WTC11 (cell line): ENCODE results near the gene SLC34A1. TPM values are rescaled to one million over a fixed set of nuclear protein-coding genes. Genes with fewer than 3 reads are reported as not detected.

ENCODE experiments used
- ATAC-seq: fragments of 200-7000 bp; cut with Tn5 transposase; 2 replicates; pipeline ENCODE4 v1.10.0; 2021; ENCODE audit warnings: mild to moderate bottlenecking, moderate library complexity
- CTCF ChIA-PET: fragments of 300-600 bp; sonication (Branson Sonifier 250); formaldehyde crosslinking; loops from one replicate; lab custom pipeline; 2021; ENCODE audit warnings: antibody characterized with exemption; lab: Charles Lee
- POLR2A ChIA-PET: fragments of 350-600 bp; sonication (Branson Sonifier 250); formaldehyde crosslinking; loops from one replicate; lab custom pipeline; 2021; ENCODE audit warnings: antibody characterized with exemption; lab: Charles Lee
- DNase-seq: peaks from one replicate; pipeline ENCODE4 v3.0.0; 2021; ENCODE audit warnings: low spot score
- H3K27ac Mint-ChIP-seq: 2 replicates; pipeline ENCODE4 v1.8.0; 2021; ENCODE audit warnings: mixed read lengths
- H3K27me3 Mint-ChIP-seq: 2 replicates; pipeline ENCODE4 v1.8.0; 2021; ENCODE audit warnings: low read depth, mild to moderate bottlenecking, moderate library complexity, mixed read lengths
- H3K36me3 Mint-ChIP-seq: 2 replicates; pipeline ENCODE4 v1.8.0; 2021; ENCODE audit warnings: mixed read lengths
- H3K4me1 Mint-ChIP-seq: 2 replicates; pipeline ENCODE4 v1.8.0; 2022; ENCODE audit warnings: mixed read lengths
- H3K4me3 Mint-ChIP-seq: 2 replicates; pipeline ENCODE4 v1.8.0; 2021; ENCODE audit warnings: mild to moderate bottlenecking, moderate library complexity, mixed read lengths
- H3K9me3 Mint-ChIP-seq: 2 replicates; pipeline ENCODE4 v1.8.0; 2021; ENCODE audit warnings: mixed read lengths
- AR ChIP-seq: fragments of 250-450 bp; sonication (Bioruptor Pico); IDR thresholded peaks from 2 replicates; pipeline ENCODE4 v1.9.0; 2021; ENCODE audit warnings: mild to moderate bottlenecking
- CREM ChIP-seq: sonication (generic); formaldehyde crosslinking; IDR thresholded peaks from 2 replicates; pipeline ENCODE4 v1.8.1; 2022; ENCODE audit warnings: mild to moderate bottlenecking, missing genetic modification reagents, moderate library complexity
- ERG ChIP-seq: fragments of 250-450 bp; sonication (Bioruptor Pico); IDR thresholded peaks from 2 replicates; pipeline ENCODE4 v1.8.0; 2021; ENCODE audit warnings: mild to moderate bottlenecking
- ESRRA ChIP-seq: sonication (generic); formaldehyde crosslinking; IDR thresholded peaks from 2 replicates; pipeline ENCODE4 v1.8.1; 2022; ENCODE audit warnings: mild to moderate bottlenecking, missing genetic modification reagents, borderline replicate concordance
- ETV6 ChIP-seq: sonication (generic); formaldehyde crosslinking; IDR thresholded peaks from 2 replicates; pipeline ENCODE4 v1.8.1; 2022; ENCODE audit warnings: mild to moderate bottlenecking, missing genetic modification reagents
- FOXJ3 ChIP-seq: sonication (generic); formaldehyde crosslinking; IDR thresholded peaks from 2 replicates; pipeline ENCODE4 v1.9.0; 2021; ENCODE audit warnings: missing genetic modification reagents, mild to moderate bottlenecking, borderline replicate concordance
- GRHL2 ChIP-seq: fragments of 250-450 bp; sonication (Bioruptor Pico); IDR thresholded peaks from 2 replicates; pipeline ENCODE4 v1.8.0; 2022; ENCODE audit warnings: mild to moderate bottlenecking, moderate library complexity; ENCODE audit not compliant: insufficient replicate concordance, severe bottlenecking
- HMGA2 ChIP-seq: fragments of 250-450 bp; sonication (Bioruptor Pico); IDR thresholded peaks from 2 replicates; pipeline ENCODE4 v1.4.0; 2021; ENCODE audit warnings: mild to moderate bottlenecking, moderate library complexity
- IRF2 ChIP-seq: sonication (generic); formaldehyde crosslinking; IDR thresholded peaks from 2 replicates; pipeline ENCODE4 v1.8.0; 2022; ENCODE audit warnings: low read depth, missing genetic modification reagents, borderline replicate concordance
- NR3C1 ChIP-seq: sonication (generic); formaldehyde crosslinking; conservative IDR thresholded peaks from 2 replicates; pipeline ENCODE4 v1.8.1; 2023; ENCODE audit warnings: low read depth, mild to moderate bottlenecking, missing genetic modification reagents
- PRDM15 ChIP-seq: sonication (generic); formaldehyde crosslinking; IDR thresholded peaks from 2 replicates; pipeline ENCODE4 v1.8.0; 2022; ENCODE audit warnings: missing genetic modification reagents
- PRRX2 ChIP-seq: fragments of 250-450 bp; sonication (Bioruptor Pico); IDR thresholded peaks from 2 replicates; pipeline ENCODE4 v1.8.0; 2021; ENCODE audit warnings: mild to moderate bottlenecking
- TCF7 ChIP-seq: sonication (generic); formaldehyde crosslinking; IDR thresholded peaks from 2 replicates; pipeline ENCODE4 v1.8.0; 2022; ENCODE audit warnings: mild to moderate bottlenecking, low read depth, missing genetic modification reagents, moderate library complexity
- TP53 ChIP-seq: sonication (generic); formaldehyde crosslinking; IDR thresholded peaks from 2 replicates; pipeline ENCODE4 v1.8.1; 2023; ENCODE audit warnings: mild to moderate bottlenecking, missing genetic modification reagents
- ZNF138 ChIP-seq: sonication (generic); formaldehyde crosslinking; conservative IDR thresholded peaks from 2 replicates; pipeline ENCODE4 v1.8.1; 2022; ENCODE audit warnings: mild to moderate bottlenecking, moderate library complexity, missing genetic modification reagents
- ZNF416 ChIP-seq: fragments of 250-450 bp; sonication (Bioruptor Pico); IDR thresholded peaks from 2 replicates; pipeline ENCODE4 v1.9.0; 2021; ENCODE audit warnings: mild to moderate bottlenecking, inconsistent platforms
- ZNF425 ChIP-seq: fragments of 250-450 bp; sonication (Bioruptor Pico); conservative IDR thresholded peaks from 2 replicates; pipeline ENCODE4 v1.9.0; 2021; ENCODE audit warnings: mild to moderate bottlenecking
- total RNA-seq: library from RNA; stranded (reverse); gene quantifications from 3 replicates; pipeline ENCODE4 v1.2.3, GENCODE V29; 2021
- TF ChIP-seq, protein P1 (sequence below): sonication (generic); formaldehyde crosslinking; conservative IDR thresholded peaks from 2 replicates; pipeline ENCODE4 v1.8.1; 2022; ENCODE audit warnings: mild to moderate bottlenecking, missing genetic modification reagents

SLC34A1 gene
- total RNA-seq, 1 experiment from 2014 or later = not detected

DNA sequence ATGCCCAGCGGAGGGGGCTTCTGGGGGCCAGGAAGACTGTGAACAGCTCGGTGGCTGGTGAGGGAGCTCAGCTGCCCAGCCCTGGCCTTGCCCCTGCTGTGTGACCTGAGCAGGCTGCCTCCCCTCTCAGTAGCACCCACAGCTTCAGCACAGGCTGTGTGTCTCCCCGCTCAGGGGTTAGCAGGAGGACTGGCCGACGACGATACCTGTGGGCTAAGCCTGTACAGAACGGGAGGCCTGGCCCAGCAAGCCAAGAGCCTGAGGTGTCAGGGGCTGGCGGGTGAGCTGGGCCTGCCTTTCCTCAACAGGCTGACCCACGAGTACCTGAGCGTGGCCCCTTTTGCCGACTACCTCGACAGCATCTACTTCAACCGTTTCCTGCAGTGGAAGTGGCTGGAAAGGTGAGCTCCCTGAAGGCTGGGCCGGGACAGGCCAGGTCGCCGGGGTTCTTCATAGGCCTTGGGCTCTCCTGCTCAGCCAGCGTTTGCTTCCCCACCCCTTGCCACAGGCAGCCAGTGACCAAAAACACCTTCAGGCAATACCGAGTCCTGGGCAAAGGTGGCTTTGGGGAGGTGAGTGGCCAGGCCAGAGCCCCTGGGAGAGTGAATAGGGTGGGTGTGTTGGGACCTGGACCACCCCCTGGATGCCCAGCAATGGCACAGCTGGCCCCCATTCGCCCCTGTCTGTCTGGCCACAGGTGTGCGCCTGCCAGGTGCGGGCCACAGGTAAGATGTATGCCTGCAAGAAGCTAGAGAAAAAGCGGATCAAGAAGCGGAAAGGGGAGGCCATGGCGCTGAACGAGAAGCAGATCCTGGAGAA lies 48.8 kb downstream of the SLC34A1 start:
- no peaks in the 10 kb centered on the region for H3K27me3 Mint-ChIP-seq
- H3K36me3 Mint-ChIP-seq = peaks cover 20% of the 10 kb centered on the region
- POLR2A ChIA-PET = no interaction called here
- no peak for DNase-seq
- H3K9me3 Mint-ChIP-seq = no peaks in the 10 kb centered on the region
- no peak overlapping the region for H3K27ac Mint-ChIP-seq
- H3K4me3 Mint-ChIP-seq = no peak overlapping the region
- no peak for ATAC-seq
- peaks cover 6% of the 10 kb centered on the region for H3K4me1 Mint-ChIP-seq
- CTCF ChIA-PET = interaction anchor here (0.8 to 2.5 kb wide), 2 partner anchors 30 to 43 kb away, joined by 3 to 9 read pairs; no protein-coding TSS in a partner anchor
- no peak for TF ChIP-seq ZNF425 (CRISPR knock-in tag)
- no peak for TF ChIP-seq CREM
- TF ChIP-seq TP53 (CRISPR knock-in tag) = no peak
- no peak for TF ChIP-seq FOXJ3 (CRISPR knock-in tag)
- TF ChIP-seq ERG (CRISPR knock-in tag) = no peak
- TF ChIP-seq HMGA2 = no peak
- TF ChIP-seq ETV6 = no peak
- TF ChIP-seq, all 79 proteins: peak for 0

- no peaks in the 10 kb centered on the region for H3K27me3 Mint-ChIP-seq
- no peak overlapping the region for H3K27ac Mint-ChIP-seq
- DNase-seq (no peak), ATAC-seq (no peak)
- no peak overlapping the region for H3K4me3 Mint-ChIP-seq
- CTCF ChIA-PET = interaction anchor here (2.5 kb wide), 1 partner anchor 43 kb away, joined by 9 read pairs; no protein-coding TSS in a partner anchor
- H3K36me3 Mint-ChIP-seq = peaks cover 25% of the 10 kb centered on the region
- H3K9me3 Mint-ChIP-seq = no peaks in the 10 kb centered on the region
- peaks cover 6% of the 10 kb centered on the region for H3K4me1 Mint-ChIP-seq
- POLR2A ChIA-PET = no interaction called here
- TF ChIP-seq IRF2 (CRISPR knock-in tag) (no peak), PRRX2 (CRISPR knock-in tag) (no peak), TP53 (CRISPR knock-in tag) (no peak), GRHL2 (CRISPR knock-in tag) (no peak), CREM (no peak), ERG (CRISPR knock-in tag) (no peak), AR (CRISPR knock-in tag) (no peak), ZNF416 (CRISPR knock-in tag) (no peak), NR3C1 (CRISPR knock-in tag) (no peak), TCF7 (CRISPR knock-in tag) (no peak), ZNF138 (CRISPR knock-in tag) (no peak), ESRRA (CRISPR knock-in tag) (no peak), PRDM15 (CRISPR knock-in tag) (no peak), ZNF425 (CRISPR knock-in tag) (no peak)
- TF ChIP-seq, protein P1, sequence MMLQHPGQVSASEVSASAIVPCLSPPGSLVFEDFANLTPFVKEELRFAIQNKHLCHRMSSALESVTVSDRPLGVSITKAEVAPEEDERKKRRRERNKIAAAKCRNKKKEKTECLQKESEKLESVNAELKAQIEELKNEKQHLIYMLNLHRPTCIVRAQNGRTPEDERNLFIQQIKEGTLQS = no peak
Measured at GRCh38 chr5:177433658-177434217, 49.5 kb downstream of the SLC34A1 start.
